ENCODE measurements around the gene C15orf62. TPM values are rescaled to one million over a fixed set of nuclear protein-coding genes. Genes with fewer than 3 reads are reported as not detected.

Gene C15orf62, protein sequence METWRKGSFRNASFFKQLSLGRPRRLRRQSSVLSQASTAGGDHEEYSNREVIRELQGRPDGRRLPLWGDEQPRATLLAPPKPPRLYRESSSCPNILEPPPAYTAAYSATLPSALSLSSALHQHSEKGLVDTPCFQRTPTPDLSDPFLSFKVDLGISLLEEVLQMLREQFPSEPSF
- total RNA-seq: 0.07 TPM in 1 of 2 replicates, not detected in the other

DNA sequence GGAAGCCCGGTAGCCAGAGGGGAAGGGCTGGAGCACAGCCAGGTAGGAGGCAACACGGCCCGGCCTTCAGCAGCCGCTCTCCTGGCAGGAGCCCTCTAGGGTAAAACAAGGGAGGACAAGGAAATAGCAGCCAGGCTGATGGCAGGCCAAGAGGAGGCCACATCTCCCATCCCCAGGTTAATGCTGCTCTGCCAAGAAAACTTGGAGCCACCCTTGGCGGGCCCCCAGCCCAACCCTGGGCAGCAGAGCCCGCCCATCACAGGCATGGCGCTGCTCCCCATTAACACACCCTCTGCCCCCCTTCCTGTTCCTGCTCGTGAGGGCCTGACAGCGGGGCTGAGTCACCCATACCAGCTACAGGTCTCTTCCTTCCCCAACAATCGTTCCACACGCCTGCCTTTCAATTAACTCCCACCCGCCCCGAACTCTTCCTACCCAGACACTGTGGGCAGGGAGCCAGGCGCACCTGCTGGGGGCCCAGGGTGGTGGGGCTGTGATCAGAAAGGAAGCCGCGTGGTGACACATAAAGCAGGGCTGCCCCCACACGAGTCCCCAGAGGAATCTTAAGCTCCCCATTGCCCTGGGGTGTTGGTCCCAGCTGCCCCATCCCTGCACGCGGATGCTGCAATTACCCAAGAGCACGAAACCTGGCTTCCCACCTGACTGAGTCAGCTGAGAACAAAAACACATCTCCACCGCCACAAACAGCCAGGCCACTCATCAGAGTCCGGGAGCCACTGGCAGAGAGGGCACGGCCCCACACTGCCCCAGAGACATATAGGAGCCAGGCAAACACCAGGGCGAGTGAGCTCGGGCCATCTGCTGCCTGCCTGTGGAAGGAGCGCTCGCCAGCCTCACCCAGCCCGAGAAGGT, at the start of gene C15orf62:
Gene C15orf62 (plus strand): TSS at position 707 of the 873 bp plus-strand sequence. CDS start 516 bp downstream, outside the sequence.

DNA sequence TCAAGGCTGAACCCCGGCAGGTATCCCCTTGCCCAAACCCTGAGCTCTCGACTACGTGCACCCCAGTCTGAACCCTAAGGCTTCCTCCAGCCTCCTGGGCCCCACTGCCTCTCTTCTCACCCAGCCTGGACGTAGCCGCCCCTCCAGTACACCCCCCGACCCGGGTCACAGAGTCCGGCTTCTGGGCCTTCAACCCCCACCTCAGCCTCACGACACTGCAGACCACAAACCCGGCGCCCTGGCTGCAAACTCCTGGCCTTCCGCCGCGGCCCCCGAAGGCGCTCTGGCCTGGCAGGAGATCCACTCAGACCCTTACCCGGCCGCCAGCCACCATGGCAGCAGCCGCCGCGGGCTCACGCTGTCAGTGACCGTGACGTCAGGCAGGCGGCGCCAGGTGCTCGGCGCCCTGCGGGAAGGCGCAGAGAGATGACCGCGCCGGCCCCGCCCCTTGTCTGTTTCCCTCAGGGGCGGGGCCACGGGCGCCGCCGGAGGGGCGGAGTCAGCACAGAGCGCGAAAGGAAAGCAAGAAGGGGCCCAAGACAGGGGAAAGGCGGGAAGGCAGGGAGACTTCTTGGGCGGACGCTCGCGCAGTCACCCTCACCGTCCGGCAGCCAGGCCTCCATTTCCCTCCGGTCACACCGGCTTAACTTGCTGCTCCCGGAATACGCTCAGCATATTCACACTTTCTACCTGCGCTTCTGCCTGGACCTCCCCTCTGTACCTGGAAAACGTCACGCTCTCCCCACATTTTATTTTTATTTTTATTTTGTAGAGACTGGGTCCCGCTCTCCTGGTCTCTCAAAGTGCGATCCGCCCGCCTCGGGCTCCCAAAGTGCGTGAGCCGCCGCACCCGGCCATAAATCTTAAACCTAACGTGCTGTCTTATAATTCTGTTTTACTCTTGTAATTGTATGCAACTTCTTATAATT, 14.6 kb upstream of the C15orf62 start, which contains the start of gene RMDN3:
Gene RMDN3 (minus strand): TSS at position 372 of the 929 bp plus-strand sequence. CDS start 471 bp downstream, outside the sequence.

DNA sequence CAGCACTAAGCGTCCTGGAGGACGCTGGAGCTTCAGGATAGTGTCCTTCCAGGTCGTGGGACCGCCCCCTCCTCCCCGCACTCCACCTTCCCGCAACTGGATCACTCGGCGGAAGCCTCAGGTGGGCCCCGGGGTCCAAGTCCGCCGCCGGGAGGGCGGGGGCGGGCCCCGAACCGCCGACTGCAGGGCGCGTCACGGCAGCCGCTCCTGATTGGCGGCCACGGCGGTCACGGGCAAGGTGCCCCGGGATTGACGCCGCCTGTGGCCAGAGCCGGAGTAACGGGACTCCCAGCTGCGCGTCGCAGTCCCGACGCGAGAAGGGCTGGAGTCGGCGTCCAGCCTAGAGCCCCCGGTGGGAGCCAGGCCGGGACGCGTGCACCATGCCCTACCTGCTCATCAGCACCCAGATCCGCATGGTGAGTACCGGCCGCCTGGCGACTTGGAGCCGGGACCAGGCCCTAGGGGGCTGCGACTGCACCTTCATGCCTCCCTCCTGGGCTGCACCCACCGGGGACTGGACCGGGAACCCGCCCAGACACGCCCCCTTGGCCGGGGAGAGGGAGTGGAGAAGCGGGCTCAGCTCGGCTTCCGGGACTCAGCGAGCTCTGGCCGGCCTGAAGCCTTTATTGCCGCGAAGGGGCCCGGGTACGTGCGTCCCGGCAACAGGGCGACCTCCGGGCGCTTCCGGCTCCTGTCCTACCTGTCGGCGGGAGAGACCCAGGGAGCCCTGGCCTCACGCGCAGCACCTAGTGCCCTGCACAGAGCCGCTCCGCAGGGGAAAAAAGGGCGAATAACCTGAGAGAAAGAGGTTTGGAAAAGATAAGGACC, 5.8 kb upstream of the C15orf62 start, which contains the start of gene GCHFR:
Gene GCHFR (plus strand): TSS at position 268 of the 828 bp plus-strand sequence. CDS start 113 bp downstream, at position 381.

DNA sequence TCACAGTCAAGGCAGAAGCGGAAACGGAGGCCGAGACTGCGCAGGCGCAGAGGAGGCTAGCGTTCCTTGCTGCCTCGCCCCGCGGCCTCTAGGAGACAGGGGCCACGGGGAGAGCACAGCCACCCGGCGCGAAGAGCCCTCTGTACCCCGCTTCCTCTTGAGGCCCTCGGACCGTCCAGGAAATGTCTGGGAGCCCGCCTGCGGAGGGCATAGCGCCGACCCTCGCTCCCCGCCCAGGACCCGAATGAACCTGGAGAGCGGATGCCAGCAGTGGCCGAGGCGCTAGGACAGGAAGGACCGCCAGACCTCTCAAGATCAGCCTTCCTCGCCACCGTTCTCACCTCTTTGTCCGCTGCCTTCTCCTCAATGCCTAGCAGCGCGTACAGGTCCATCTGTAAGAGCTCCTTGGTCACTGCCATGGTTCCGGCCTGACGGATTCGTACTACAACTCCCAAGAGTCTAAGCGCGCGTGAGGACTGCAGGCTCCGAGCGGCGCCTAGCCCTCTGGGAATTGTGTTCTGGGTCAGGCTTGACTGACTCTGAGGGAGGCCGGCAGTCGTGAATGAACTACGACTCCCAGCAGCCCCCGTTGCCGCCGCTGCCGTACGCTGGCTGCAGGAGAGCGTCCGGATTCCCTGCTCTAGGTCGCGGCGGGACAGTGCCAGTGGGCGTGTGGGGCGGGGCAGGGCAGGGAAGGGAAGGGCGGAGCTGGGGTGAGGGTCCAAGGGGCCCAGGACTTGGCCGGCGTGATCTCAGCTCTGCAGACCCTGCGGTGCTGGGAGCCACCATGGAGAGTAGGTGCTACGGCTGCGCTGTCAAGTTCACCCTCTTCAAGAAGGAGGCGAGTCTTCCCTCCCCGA, 37.5 kb downstream of the C15orf62 start, which contains the start of the genes DNAJC17 and ZFYVE19:
Gene DNAJC17 (minus strand): TSS at position 446 of the 860 bp plus-strand sequence. CDS start 27 bp downstream, at position 419.
Gene ZFYVE19 (plus strand): TSS at position 62 of the 860 bp plus-strand sequence. CDS start 501 bp downstream, at position 563.

Other genes starting within 250 kb of the C15orf62 start
- 13.0 and 17.1 TPM in 2 replicates for gene CCDC32, start 204.9 kb upstream of the C15orf62 start, total RNA-seq
- gene RPUSD2, start 200.7 kb upstream of the C15orf62 start, total RNA-seq: 9.3 and 10.8 TPM in 2 replicates
- 2.0 and 5.7 TPM in 2 replicates for gene KNL1, start 175.7 kb upstream of the C15orf62 start, total RNA-seq
- gene RAD51, start 74.8 kb upstream of the C15orf62 start, total RNA-seq: 1.4 and 1.8 TPM in 2 replicates
- gene RMDN3, start 14.7 kb upstream of the C15orf62 start, total RNA-seq: 21.3 and 24.7 TPM in 2 replicates
- gene GCHFR, start 5.9 kb upstream of the C15orf62 start, total RNA-seq: 0.85 and 1.5 TPM in 2 replicates
- 17.8 and 18.7 TPM in 2 replicates for gene ZFYVE19, start 37.1 kb downstream of the C15orf62 start, total RNA-seq
- gene DNAJC17, start 37.5 kb downstream of the C15orf62 start, total RNA-seq: 12.1 and 12.6 TPM in 2 replicates
- not detected in 2 replicates for gene PPP1R14D, start 58.7 kb downstream of the C15orf62 start, total RNA-seq
- gene SPINT1, start 74.1 kb downstream of the C15orf62 start, total RNA-seq: 0.33 and 0.36 TPM in 2 replicates
- gene RHOV, start 104.3 kb downstream of the C15orf62 start, total RNA-seq: 0.07 TPM in 1 of 2 replicates, not detected in the other
- 41.6 and 49.0 TPM in 2 replicates for gene VPS18, start 124.5 kb downstream of the C15orf62 start, total RNA-seq
- 0.07 and 0.10 TPM in 2 replicates for gene DLL4, start 159.4 kb downstream of the C15orf62 start, total RNA-seq
- 6.4 and 19.6 TPM in 2 replicates for gene CHAC1, start 183.5 kb downstream of the C15orf62 start, total RNA-seq

Data from smooth muscle cell of the pulmonary artery (primary cell).